Activated CD4-positive, alpha-beta T cell treated with anti-CD3 and anti-CD28 coated beads, Interleukin-2, Interleukin-6, amounts not matched to agents 100 ng/mL and 50 ng/mL, durations not matched to agents 16 hours and 8 hours (primary cell): Measurements from ENCODE around the gene CLIP2.

Experiments used
- DNase-seq: peaks from one replicate; pipeline ENCODE4 v3.0.0-alpha.2; 2020

The CLIP2 gene

DNA sequence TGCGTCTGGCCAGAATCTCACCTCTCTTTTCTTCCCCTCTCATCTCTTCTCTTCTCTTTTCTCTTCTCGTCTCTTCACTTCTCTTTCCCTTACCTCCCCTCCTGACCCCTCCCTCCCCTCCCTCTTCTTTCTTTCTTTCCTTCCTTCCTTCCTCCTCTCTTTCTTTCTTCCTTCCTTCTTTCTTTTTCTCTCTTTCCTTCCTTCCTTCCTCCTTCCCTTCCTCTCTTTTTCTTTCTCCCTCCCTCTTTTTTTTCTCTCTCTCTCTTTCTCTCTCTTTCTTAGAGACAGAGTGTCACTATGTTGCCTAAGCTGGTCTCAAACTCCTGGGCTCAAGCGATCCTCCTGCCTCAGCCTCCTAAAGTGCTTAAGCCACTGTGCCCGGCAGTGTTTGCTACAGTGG lies 159.9 kb downstream of the CLIP2 start:
- no peak for DNase-seq

DNA sequence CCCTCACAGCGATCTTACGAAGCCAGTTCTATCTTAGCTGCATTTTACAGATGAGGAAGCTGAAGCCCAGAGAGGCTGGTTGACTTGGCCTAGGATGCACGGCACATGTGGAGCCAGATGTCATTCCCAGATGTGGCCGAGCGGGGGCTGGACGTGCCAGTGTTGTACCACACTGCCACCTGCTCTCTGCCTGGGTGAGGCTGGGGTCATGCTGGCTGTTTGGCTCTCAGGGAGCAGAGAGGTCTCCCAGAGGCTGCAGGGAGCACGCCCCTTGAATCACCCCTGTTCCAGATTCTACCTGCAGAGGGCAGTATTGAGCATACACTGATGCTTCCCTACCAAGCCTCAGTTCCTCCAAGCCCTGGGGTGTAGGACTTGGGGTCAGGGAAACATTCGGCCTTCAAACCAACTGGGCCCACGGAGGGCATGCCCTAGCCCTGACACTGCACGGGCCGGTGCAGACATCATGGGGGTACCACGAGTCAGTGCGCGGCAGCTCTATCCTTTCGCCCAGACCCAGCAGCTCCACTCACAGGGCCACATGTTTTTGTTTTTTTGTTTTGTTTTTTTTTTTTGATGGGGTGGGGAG lies 160.7 kb downstream of the CLIP2 start:
- DNase-seq, result peak; percentile 82

DNA sequence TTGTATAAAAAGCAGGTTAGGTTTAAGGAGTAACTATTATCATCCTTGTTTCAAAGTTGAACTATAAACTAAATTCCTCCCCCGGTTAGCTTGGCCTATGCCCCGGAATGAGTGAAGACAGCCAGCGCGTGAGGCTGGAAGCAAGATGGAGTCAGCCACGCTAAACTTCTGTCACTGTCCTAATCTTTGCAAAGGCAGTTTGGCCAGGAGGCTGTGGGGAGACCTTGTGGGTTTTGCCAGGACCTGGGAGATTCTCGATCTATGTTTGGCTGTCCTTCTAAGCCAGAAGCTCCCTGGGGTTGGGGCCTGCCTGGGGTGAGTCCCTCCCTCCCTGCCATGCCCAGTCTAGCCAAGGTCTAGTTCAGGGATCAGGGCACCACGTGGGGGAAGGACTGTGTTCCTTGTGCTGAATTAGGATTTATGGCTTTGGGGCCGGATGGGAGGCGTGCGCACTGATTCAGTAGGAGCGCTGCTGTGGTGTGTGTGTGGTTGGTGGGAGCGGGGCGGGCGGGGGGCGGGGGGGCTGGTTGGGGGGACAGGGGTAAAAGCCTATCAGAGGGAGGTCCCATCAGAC lies 163.6 kb downstream of the CLIP2 start:
- DNase-seq, result no peak

DNA sequence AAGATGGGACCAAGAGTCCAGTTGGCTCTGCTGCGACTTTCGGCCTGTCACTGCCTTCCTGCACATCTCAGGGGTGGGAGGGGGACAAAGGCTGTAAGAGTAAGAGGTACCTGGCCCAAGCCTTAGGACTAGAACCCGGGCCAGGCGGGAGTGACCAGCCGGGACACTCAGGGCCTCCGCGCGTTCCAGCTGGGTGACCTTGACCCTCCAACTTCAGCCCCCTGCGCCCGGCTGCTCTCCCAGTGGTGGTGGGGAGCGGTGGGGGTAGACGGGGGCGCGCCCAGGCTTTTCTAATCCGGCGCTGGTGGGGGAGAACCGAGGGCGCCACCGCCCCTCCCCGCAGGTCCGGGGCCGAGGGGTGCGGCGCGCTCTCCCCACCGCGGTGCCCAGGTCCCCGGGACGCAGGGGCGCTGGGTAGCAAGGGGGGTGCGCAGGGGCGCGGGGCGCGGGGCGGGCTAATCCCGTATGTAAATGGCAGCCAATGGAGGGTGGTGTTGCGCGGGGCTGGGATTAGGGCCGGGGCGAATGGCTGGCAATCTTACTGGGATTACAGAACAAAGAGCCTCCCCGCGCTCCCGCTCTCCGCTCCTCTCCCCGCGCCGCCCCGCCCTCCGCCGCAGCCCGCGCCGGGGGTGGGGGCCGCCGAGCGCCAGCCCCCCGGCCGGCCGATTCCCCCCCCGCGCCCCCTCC lies 164.3 kb downstream of the CLIP2 start, which contains the start of gene GTF2IRD1:
Gene GTF2IRD1, plus strand, starts transcription at position 585 of the 690 bp plus-strand sequence. CDS start 54,175 bp downstream, outside the sequence.
- DNase-seq, result peak; percentile 67

DNA sequence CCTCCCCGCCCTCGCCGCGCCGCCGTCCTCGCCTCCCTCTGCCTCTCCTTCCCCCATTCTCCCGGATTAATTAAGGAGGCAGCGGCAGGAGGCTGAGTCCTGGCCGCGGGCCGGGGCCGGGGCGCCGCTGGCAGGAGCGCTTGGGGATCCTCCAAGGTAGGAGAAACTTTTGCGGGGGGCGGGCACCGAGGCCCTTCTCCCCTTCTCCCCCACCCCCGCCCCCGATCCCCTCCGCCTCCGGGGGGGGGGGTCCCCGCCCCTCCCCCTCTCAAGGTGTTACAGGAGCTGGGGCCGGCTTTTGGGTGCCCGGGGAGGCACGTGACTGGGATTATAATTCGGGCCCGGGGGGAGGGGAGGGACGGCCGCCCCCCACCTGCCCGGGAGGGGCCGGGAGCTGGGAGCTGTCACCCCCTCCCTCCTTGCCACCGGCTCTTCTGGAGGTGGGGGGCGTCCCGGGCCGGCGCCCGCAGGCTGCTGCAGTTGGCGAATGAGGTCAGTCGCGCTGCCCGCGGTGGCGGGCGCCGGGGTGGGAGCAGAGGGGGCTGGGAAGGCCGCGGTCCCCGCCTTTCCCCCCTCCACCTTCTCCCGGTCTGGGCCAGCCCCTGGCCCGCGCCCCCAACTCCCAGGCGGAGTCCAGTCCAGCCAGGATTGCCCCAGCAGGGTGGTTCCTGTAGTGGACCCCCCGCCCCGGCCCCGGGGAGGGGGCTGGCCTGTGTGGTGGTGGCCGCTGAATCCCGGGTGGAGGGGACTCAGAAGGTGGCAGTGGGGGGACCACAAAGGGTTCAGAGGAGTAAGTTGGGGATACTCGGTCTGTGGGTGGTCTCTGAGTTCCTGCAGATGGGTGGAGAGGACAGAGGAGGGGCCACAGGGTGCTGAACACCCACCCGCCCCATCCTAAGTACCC lies 165.1 kb downstream of the CLIP2 start:
- peak; percentile 6 for DNase-seq

DNA sequence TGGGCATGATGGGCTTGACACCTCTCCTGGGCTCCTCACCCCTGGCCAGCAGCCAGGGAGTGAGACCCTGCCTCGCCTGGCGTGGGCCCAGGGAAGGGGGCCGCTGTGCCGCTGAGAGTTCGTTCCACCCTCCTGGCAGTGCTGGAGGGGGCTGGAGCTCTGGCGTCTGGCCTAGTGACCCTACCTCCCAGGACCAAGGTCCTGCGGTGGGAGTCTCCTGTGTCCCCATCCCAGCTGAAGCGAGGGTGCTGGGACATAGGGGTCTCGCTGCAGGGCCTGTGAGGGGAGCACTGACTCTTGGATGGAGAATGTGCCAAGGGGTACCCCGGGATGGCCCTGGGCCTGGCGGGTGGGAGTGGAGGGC lies 165.7 kb downstream of the CLIP2 start:
- no peak for DNase-seq

DNA sequence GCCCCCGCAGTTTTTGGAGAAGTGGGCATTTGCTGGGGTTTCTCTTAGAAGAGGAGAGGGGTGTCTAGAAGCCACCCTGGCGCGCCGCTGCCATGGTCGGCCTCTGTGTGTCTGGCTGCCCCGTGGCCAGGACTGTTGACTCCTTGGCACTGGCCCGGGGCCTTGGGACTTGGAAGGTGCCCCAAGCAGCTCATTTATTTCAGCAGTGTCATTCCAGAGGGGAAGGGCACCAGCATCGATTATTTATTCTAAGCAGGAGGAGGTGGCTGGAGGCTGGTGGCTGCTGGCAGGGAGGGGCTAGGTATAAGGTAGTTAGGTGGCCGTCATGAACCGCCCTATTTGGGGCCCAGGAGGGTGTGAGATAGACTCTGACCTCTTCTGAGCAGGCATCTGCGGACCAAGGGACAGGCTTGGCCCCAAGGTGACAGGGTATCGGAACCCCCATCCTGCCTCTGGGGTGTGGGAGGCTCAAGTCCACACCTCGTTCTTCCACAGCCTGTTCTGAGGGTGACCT lies 166.1 kb downstream of the CLIP2 start:
- DNase-seq, result no peak
